Vagina (tissue), 2 donors: ENCODE data around the gene SPATA16.
"Not testable (repeated sequence)": the region's sequence is repeated elsewhere in the genome, so short reads cannot be mapped to it uniquely, and the experiment has no call there.

Source experiments
- CTCF ChIP-seq, 3 experiments: fragments of 450-650 bp in 2 of 3; fragments of 200-600 bp in 1 of 3; sonication (generic) in 1 of 3; IDR thresholded peaks; one replicate each; pipeline ENCODE4 v1.5.1; 2017 to 2019; ENCODE audit warnings: antibody characterized with exemption in 3 of 3, mild to moderate bottlenecking in 2 of 3, moderate library complexity in 2 of 3
- POLR2A ChIP-seq, 2 donors: fragments of 450-650 bp; IDR thresholded peaks; one replicate each; pipeline ENCODE4 v1.6.1; 2017; ENCODE audit warnings: antibody characterized with exemption in 2 of 2, mild to moderate bottlenecking in 2 of 2, moderate library complexity in 2 of 2
- POLR2AphosphoS5 ChIP-seq, 2 donors: sonication (generic); formaldehyde crosslinking; IDR thresholded peaks; one replicate each; pipeline ENCODE4 v1.9.0; 2017; ENCODE audit warnings: antibody characterized with exemption in 2 of 2, mild to moderate bottlenecking in 2 of 2, low read depth in 1 of 2; ENCODE audit not compliant: insufficient read depth in 1 of 2

DNA sequence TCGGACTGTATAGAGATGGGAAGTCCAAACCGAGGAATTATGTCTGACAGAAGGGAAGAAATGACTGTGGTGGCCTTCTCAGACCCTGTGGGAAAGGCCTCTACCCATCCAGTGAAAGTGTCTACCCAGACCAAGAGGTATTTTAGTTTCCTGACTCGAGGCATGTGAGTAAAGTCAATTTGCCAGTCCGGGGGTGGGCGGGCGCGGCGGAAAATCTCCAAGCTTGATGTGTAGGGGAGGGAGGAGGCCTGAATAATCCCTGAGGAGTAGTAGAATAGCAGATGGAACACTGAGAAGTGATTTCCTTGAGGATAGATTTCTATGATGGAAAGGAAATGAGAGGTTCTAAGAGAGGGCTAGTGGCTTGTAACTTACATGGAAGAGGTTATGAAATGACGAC is 15.5 kb upstream of the SPATA16 start:
- TF ChIP-seq POLR2A (IDR thresholded peaks at IDR 0.05); CTCF (IDR thresholded peaks at IDR 0.05); POLR2AphosphoS5 (IDR thresholded peaks at IDR 0.05; ENCODE audit: insufficient read depth in 1 of 2, low read depth in 1 of 2): not testable (repeated sequence)
